ENCODE data around the gene IL27RA. TPM values are rescaled to one million over a fixed set of nuclear protein-coding genes. Genes with fewer than 3 reads are reported as not detected.
"Not testable (repeated sequence)": the region's sequence is repeated elsewhere in the genome, so short reads cannot be mapped to it uniquely, and the experiment has no call there.

IL27RA gene
- total RNA-seq, 1 donor from 2014 or later: 1.2 TPM

DNA sequence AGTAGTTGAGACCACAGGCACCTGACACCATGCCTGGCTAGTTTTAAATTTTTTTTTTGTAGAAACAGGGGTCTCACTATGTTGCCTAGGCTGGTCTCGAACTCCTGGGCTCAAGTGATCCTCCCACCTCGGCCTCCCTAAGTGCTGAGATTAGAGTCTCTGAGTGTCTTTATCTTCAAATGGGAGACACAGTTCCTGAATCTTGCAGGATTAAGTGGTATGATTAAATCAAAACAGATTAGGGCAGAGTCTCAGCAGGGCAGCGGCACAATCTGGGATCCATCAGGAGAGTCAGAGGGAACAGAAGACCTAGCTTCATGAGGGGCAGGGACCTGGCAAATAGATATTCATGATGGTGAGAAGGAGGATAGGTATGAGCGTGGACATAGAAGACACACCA lies 2.7 kb upstream of the IL27RA start:
- DNase-seq (ENCODE audit: low read depth in 2 of 2): no peak

DNA sequence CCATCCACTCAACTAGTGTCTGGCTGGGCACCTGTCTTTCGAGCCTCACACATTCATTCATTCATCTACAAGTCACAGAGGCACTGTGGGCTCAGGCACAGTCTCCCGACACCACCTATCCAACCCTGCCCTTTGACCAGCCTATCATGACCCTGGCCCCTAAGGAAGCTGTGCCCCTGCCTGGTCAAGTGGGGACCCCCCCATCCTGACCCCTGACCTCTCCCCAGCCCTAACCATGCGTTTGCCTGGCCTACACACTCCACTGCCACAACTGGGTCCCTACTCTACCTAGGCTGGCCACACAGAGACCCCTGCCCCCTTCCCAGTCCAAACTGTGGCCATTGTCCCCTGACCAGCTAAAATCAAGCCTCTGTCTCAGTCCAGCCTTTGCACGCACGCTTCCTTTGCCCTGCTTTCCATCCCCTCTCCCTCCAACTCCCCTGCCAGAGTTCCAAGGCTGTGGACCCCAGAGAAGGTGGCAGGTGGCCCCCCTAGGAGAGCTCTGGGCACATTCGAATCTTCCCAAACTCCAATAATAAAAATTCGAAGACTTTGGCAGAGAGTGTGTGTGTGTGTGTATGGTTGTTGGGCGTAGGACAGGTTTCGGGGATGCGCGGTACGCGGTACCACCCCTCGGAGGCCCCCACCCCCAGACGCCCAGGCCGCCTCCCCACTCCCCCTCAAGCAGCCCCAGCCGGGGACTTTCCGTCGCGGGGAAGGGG lies 404 bp upstream of the IL27RA start:
- DNase-seq (ENCODE audit: low read depth in 2 of 2): no peak

DNA sequence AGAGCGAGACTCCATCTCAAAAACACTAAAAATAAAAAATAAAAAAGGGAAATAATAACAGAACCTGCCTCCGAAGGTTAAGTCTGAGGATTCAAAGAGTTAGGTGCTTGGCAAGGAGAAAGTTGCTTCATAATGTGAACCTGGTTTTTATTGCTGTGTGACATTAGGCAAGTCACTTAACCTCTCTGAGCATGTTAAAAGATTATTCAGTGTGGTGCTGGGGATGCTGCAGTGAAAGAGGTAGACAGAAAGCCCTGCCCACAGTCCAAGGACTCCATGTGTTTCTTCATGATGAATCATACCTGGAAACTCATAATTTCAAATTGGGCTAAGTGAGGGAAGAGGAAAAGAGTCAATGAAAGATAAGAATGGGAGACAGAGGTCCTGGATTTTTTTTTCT lies 2.4 kb downstream of the IL27RA start:
- no peak for DNase-seq (ENCODE audit: low read depth in 2 of 2)

DNA sequence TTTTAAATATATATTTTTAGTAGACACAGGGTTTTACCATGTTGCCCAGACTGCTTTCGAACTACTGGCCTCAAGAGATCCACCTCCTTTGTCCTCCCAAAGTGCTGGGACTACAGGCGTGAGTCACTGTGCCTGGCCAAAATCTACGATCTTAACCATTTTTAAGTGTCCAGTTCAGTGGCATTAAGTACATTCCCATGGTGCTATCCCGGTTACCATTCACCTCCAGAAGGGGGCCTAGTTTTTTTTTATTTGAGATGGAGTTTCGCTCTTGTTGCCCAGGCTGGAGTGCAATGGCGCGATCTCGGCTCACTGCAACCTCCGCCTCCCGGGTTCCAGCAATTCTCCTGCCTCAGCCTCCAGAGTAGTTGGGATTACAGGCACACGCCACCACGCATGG lies 3.6 kb downstream of the IL27RA start:
- DNase-seq (ENCODE audit: low read depth in 2 of 2): not testable (repeated sequence)

DNA sequence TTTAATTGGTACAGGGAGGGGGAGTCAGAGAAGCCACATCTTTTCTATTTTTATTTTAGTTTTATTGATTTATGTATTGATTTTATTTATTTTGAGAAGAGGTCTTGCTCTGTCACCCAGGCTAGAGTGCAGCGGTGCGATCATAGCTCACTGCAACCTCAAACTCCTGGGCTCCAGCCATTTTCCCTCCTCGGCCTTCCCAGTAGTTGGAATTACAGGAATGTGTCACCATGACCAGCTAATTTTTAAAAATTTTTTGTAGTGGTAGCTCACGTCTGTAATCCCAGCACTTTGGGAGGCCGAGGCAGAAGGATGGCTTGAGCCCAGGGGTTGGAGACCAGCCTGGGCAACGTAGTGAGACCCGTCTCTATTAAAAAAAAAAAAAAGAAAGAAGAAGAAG lies 4.1 kb downstream of the IL27RA start:
- DNase-seq (ENCODE audit: low read depth in 2 of 2): no peak

DNA sequence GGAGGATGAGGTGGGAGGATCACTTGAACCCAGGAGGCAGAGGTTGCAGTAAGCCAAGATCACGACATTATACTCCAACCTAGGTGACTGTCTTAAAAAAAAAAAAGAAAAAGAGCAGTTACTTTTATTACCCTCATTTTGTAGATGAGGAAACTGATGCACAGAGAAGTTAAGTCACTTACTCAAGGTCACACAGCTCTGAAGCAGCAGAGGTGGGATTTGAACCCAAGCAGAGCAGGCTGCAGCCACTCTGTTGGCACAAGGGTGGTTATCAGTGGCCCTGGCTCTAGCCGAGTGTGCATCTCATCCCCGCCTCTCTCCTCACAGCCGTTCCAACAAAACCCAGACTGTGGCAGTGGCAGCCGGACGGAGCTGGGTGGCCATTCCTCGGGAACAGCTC lies 7.6 kb downstream of the IL27RA start:
- DNase-seq (ENCODE audit: low read depth in 2 of 2): no peak

DNA sequence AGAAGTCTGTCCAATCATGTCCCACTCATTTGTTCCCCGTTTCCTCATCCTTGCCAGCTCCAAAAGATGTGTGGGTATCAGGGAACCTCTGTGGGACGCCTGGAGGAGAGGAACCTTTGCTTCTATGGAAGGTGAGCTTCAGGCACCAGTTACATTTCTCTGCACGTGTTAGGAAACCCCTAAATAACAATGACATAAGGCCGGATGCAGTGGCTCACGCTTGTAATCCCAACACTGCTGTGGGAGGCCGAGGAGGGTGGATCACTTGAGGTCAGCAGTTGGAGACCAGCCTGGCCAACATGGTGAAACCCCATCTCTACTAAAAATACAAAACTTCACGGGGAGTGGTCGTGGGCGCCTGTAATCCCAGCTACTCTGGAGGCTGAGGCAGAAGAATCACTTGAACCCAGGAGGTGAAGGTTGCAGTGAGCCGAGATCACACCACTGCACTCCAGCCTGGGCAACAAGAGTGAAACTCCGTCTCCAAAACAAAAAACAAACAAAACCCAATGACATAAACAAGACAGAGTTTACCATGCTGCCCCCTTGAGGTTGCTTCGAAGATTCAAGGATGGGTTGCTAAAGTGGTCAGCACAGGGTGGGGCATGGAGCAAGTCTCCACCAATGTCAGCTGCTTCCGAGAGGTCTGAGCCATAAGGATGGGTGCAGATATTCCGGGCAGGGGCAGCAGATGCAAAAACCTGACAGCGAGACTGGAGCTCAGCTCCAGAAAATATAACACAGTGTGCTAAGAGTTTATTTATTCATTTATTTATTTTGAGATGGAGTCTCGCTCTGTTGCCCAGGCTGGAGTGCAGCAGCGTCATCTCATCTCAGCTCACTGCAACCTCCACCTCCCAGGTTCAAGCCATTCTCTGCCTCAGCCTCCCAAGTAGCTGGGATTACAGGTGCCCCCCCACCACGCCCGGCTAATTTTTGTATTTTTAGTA lies 11.4 kb downstream of the IL27RA start:
- DNase-seq (ENCODE audit: low read depth in 2 of 2): peak; percentile 73 to 85

DNA sequence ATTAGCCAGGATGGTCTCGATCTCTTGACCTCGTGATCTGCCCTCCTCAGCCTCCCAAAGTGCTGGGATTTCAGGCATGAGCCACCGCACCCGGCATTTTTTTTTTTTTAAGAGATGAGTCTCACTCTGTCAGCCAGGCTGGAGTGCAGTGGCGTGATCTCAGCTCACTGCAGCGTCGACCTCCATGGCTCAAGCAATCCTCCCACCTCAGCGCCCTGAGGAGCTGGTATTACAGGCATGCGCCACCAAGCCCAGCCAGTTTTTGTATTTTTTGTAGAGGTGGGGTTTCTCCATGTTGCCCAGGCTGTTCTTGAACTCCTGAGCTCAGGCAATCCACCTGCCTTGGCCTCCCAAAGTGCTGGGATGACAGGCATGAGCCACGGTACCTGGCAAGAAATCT lies 16.3 kb downstream of the IL27RA start:
- not testable (repeated sequence) for DNase-seq (ENCODE audit: low read depth in 2 of 2)

DNA sequence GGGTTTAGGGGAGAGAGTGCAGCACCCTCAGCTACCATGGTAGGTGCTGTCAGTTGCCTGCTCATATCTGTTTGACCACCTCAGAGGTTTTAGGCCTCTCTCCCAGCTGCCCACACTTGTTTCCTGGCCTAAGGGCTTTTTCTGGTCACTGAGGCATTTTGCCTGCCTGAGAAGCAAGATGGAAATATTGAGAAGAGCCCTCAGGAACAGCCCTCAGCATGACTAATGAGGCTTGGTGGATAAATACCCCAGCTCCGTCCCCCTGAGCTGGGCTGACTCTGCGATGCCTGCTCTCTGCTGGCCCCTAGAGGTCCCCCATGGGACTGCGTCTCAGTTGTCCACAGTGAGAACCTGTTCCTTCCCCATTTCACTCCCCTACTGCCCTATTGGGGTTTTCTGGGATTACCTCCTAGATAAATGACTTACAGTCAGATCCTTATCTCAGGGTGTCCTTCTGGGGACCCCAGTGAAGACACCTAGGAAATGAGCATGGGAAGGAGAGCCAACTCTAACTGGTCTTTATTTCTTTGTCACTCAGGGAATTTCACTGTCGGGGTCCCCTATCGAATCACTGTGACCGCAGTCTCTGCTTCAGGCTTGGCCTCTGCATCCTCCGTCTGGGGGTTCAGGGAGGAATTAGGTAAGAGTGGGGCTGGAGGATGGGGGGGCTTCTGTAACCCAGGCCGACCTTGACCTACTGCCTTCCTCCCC lies 17.0 kb downstream of the IL27RA start:
- peak; percentile 33 to 46 for DNase-seq (ENCODE audit: low read depth in 2 of 2)

DNA sequence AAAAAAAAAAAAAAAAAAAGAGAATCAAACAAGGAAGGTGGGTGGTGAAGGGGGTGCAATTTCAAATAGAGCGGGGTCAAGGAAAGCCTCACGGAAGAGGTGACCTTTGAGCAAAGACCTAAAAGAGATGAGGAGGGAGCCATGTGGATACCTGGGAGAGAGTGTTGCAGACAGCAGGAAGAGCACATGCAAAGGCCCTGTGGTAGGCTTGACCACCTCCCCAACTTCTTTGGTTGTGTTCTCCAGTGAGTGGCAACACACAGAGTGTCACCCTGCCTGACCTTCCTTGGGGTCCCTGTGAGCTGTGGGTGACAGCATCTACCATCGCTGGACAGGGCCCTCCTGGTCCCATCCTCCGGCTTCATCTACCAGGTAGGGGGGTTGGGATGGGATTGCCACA lies 18.9 kb downstream of the IL27RA start:
- no peak for DNase-seq (ENCODE audit: low read depth in 2 of 2)

DNA sequence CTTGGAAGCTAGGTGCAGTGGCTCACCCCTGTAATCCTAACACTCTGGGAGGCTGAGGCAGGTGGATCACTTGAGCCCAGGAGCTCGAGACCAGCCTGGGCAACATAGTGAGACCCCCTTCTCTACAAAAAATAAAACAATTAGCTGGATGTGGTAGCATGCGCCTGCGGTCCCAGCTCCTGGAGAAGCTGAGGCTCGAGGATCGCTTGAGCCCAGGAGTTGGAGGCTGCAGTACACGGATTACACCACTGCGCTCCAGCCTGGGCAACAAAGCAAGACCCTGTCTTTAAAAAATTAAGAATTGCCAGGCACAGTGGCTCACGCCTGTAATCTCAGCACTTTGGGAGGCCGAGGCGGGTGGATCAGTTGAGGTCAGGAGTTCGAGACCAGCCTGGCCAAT lies 19.4 kb downstream of the IL27RA start:
- DNase-seq (ENCODE audit: low read depth in 2 of 2): not testable (repeated sequence)

DNA sequence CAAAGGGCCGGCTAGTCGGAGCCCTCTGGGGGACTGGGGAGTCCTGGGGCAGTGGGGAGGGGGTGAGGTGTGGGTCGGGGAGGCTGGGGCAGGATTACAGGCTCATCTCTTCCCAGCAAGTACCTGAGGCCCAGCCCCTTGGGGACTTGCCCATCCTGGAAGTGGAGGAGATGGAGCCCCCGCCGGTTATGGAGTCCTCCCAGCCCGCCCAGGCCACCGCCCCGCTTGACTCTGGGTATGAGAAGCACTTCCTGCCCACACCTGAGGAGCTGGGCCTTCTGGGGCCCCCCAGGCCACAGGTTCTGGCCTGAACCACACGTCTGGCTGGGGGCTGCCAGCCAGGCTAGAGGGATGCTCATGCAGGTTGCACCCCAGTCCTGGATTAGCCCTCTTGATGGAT lies 20.4 kb downstream of the IL27RA start:
- DNase-seq (ENCODE audit: low read depth in 2 of 2): no peak

DNA sequence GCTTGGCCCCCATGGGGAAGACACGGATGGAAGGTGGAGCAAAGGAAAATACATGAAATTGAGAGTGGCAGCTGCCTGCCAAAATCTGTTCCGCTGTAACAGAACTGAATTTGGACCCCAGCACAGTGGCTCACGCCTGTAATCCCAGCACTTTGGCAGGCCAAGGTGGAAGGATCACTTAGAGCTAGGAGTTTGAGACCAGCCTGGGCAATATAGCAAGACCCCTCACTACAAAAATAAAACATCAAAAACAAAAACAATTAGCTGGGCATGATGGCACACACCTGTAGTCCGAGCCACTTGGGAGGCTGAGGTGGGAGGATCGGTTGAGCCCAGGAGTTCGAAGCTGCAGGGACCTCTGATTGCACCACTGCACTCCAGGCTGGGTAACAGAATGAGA lies 20.9 kb downstream of the IL27RA start:
- no peak for DNase-seq (ENCODE audit: low read depth in 2 of 2)

DNA sequence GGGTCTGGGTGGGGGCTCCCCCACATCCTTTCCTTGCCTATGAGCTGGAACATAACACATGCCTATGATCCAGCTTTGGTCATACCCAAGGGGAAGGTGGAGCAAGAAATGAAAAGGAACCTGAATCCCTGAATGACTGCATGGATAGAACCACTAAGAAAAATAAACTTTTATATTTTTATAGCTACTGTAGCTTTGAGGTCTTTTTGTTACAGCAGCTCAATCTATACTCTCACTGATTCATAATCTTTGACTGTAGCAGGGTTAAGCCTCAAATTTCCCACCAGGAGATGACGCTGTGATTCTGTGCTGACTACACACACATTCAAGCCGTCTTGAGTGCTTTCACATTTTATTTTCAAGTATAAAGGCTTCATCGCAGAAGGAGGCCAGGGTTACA lies 21.5 kb downstream of the IL27RA start:
- DNase-seq (ENCODE audit: low read depth in 2 of 2): no peak

DNA sequence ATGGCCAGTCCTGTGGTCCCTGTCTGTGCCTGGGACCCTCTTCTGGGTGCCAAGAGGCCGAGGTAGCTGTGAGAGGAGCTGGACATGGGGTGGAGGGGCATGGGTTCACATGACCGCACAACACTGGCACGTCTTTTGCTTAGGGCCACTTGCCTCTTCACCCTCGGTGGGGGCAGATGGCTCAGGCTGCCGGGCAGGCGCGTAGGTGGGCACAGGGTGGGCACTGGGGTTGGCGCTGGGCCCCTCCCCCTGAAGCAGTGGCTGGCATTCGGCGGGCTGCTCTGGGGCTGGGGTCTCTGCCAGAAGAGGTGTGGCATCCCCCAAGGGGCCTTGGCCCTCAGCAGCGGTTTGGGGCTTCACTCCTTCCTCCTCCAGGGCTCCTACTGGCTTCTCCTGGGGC lies 21.9 kb downstream of the IL27RA start:
- no peak for DNase-seq (ENCODE audit: low read depth in 2 of 2)

DNA sequence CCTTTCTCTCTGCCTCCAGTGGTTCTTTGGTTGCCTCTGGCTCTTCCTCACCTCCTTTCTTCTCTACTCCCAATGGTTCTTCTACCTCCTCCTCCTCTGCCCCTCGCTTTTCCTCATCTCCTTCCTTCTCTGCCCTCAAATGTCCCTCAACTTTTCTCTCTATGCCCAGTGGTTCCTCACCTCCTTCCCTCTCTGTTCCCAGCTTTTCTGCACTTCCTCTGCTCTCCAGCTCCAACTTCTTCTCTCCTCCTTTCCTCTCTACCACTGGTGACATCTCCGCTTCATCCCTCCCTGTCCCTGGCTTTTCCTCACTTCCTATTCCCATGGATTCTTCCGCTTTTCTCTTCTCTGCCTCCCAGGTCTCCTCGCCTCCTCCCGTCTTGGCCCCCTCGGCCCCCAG lies 22.5 kb downstream of the IL27RA start:
- DNase-seq (ENCODE audit: low read depth in 2 of 2): no peak

DNA sequence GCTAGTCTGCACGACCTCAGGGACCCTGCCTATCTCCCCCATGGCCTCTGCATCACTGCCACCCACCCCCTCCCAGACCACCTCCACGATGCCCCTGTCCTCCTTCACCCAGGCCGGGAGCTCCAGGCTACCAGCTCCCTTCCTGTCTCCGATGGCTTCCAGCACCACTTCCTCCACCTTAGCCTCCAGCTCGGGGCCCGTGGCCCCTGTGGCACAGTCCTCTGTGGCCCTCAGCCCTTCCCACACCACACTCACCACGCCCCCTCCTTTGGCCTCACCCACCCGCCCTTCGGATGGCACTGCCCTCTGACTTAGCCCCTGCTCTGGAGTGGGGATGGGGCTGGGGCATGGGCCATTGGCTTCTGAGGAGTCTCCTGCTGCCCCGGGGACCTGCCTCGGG lies 23.2 kb downstream of the IL27RA start:
- no peak for DNase-seq (ENCODE audit: low read depth in 2 of 2)

DNA sequence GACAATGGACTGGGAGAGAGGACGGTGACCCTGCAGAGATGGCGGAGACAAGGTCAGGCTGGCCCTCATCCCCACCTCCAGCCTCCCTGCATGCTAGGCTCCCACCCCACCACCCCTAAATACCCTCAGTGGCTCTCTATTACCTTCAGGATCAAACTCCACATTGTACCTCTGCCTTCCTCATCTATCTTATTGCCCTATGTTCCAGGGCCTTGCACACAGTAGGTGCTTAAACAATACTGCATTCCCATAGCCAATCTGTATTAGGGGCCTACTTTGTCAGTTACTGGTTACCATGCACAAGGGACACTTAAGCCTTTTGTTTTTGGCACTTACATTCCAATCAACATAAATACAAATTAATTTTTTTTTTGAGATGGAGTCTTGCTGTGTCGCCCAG lies 23.8 kb downstream of the IL27RA start:
- DNase-seq (ENCODE audit: low read depth in 2 of 2): no peak

DNA sequence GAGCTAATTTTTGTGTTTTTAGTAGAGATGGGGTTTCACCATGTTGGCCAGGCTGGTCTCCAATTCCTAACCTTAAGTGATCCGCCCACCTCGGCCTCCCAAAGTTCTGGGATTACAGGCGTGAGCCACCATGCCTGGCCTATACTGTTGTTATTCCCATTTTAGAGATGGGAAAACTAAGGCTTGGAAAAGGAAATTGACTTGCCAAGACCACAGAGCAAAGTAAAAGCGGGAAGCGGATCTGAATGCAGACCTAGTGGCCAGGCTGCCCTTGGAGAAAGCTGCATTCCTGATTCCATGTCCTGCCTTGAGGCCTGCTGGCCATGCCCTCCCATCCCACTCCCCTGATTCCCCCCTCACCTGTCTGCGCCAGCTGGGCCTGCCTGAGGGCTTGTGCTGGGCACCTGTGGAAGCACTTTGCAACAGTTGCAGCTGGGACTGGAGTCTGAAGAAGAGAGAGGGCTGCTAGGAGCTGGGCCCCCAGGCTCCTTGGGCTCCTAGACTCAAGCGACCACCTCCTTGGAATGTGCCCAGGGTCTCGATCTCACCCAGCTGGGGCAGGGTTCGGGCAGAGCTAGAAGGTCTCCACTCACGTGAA lies 24.6 kb downstream of the IL27RA start:
- DNase-seq (ENCODE audit: low read depth in 2 of 2): no peak

DNA sequence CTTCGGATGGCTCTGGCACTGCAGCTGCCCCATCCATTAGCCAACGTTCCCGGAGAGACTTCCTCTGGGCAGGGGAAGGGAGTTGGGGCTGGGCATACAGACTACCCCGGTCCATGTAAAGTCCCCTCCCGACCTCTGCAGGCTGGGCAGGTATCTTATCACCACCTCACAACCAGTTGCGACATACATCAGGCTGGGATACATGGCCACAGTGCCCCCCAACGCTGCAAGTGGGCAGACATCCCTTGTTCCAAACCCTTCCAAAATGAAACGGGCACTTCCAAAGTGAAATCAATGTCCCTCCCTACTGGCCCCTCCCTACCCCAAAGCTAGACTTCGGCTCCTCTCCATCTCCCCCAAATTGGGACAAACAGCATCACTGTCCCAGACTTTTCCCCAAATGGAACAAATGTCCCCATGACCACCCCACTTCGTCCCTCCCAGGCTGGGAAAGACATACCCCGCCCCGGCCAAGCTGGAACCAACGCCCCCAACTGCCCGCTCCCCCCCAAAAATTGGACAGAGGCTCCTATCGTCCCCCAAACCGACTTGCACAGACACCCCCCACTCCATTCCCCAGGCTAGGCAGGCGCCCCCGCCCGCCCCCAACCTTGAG lies 25.3 kb downstream of the IL27RA start:
- no peak for DNase-seq (ENCODE audit: low read depth in 2 of 2)
